ENCODE results near the gene UVRAG.

Gene UVRAG

DNA sequence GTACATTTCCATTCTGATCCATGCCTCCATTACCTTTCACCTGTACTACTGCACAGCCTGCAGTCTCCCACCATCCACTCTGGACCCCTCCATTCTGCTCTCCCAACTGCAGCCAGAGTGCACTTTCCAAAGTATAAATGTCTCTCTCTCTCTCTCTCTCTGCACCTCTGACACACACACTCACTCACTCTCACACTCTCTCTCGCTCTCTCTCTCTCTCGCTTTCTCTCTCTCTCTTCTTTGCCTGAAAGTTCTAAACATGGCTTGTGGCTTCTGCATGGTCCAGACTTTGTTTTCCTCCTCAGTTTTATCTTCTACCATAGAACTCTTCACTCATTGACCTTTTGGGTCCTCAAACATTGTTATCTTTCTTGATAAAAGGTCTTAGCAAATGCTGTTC, 314.7 kb downstream of the UVRAG start:
- DNase-seq: no peak

DNA sequence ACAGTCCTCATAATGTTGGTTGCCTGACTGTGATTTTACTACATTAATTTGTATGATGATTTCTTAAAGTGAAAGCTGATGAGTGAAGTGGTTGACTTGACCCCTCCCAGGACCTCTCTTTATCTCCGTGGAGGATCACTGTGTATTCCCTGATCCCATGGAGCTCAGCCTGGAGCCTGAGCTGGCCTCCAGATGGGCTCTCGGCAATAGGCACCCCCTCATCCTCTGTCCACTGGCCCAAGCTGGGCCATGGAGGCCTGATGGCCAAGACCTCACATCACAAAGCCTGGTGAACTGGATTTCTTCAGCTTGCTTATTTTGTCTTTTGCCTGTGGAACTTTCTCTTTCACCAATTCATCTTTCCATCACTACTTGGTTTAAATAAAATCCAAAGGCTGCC, 316.1 kb downstream of the UVRAG start:
- no peak for DNase-seq

DNA sequence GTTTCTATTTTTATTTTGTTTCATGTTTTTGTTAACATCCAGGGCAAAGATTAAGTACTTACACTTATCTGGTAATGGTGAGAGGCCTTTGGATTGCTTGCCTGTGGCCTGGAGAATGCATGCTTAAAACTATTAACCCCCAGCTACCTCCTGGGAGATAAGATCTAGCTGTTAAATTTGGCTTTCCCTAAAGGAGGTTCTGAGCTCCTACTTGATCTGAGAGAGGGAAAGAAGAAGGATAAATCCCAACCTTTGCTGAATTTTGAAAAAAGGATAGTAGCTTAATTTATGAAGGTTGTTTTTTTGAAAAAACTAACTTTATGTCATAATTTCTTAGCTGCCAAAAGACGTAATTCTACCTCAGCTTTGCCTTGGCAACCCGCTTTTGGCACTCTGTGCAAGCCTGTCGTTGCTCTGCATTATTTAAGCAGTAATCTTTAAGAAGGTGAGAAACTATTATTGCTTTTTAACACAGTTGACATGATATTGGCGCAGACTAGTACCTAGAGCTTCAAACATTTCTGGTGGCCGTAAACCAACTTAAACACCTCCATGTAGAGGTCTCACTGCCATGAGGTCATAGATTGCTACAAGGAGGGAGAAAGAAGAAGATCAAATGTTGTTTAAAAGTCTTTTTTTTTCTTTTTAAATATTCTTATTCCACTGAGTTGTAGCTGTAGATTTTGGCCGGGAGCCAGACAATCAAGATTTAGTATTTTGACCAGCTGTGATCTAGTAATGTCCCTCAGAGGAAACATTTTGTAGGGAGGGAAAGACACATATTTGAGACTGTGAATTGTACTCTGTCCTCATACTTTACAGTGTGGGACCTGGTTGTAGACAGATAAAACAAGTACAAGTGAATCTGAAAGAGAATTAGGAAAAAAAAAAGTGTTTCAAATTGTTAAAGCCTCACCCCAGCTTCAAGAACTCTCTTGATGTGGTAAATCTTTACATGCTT, 316.9 kb downstream of the UVRAG start:
- DNase-seq: no peak

DNA sequence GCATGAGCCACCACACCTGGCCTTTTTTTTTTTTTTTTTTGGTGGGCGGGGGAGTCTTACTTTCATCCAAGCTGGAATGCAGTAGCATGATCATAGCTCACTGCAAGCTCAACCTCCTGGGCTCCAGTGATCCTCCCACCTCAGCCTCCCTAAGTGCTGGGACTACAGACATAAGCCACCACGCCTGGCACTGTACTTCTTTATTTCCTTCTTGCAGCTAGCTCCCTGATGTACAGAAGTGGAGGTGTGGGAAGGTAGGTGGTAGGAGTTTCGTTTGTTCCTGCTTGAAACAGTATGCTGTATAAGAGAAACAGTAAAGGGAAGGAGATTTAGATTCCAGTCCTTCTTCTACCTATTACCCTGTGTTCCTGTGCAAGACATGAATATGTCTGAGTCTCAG, 319.2 kb downstream of the UVRAG start:
- DNase-seq: no peak

DNA sequence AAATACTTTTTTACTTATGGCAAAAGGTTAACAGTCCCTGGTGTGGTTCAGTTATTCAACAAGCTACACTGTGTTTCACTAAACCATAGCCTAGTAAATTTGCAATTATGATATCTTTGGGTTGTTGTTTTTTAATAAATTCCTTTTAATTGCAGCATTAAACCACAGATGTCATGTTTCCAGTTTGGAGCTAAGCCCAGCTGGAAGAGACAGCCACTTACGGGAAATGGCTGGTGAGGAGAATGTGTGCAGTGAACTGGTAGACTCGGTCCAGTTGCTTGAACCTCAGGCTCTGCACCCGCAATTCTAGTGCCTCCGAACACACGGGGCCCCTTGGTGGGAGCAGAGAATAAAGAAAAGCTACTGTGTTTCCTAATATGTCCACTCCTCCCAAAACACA, 320.5 kb downstream of the UVRAG start:
- DNase-seq: no peak

DNA sequence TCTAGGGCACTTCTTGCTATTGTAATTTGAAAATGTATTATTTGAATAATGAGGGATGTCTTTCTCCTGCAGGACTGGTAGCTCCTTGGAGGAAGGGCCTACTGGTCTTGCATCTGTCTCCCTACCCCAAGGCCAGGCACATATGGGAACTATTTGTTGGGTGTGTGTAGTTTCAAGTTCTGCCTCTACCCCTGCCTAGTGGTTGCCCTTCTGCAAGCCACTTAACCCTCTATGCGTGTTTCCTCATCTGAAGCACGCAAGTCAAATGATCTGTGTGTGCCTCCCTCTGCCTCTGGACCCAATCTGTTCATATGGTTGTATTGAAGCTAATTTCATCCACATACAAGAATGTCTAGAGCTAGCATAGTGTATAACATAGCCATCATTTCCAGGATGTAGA, 324.3 kb downstream of the UVRAG start:
- no peak for DNase-seq

DNA sequence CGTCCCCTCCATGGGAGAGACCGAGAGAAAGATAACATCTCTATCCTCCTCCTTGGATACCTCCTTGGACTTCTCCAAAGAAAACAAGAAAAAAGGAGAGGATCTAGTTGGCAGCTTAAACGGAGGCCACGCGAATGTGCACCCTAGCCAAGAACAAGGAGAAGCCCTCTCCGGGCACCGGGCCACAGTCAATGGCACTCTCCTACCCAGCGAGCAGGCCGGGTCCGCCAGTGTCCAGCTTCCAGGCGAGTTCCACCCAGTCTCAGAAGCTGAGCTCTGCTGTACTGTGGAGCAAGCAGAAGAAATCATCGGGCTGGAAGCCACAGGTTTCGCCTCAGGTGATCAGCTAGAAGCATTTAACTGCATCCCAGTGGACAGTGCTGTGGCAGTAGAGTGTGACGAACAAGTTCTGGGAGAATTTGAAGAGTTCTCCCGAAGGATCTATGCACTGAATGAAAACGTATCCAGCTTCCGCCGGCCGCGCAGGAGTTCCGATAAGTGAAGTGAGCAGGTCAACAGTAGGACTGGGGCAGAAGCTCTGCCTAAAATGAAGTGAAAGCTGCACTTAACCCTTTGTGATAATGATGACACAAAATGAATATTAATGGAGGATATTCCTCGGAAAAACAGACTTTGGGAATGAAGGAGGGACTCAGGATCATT, 326.0 kb downstream of the UVRAG start:
- no peak for DNase-seq

DNA sequence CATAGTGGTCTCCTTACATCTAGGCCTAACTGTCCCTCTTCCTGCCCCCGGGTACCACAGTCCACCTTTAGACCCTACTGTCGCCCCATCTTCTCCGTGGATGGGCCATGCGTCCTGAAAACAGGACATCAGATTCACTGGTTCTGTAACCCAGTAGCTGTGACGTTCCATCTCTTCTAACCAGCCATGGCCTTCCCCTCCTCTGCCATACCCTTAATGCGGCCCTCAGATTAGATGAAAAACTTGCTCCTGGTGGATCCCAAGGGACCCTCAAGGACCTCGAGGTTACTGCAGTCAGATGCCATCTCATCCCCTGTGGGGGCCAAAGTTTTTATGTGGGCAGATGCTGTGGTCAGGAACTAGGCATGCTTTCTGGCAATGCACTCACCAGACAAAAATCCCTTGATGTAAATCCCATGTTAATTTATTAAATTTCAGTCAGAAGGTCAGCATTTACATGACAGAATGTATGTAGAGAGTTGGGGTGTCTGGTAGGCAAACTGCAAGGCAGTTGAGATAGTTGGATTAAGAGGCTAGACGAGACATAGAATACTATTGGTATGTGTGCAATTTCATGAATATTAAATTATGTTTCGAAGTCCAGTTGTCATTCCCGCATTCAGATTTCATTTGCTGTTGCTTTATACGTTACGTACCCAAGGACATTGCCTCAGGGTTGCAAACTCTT, 327.0 kb downstream of the UVRAG start:
- DNase-seq: no peak

DNA sequence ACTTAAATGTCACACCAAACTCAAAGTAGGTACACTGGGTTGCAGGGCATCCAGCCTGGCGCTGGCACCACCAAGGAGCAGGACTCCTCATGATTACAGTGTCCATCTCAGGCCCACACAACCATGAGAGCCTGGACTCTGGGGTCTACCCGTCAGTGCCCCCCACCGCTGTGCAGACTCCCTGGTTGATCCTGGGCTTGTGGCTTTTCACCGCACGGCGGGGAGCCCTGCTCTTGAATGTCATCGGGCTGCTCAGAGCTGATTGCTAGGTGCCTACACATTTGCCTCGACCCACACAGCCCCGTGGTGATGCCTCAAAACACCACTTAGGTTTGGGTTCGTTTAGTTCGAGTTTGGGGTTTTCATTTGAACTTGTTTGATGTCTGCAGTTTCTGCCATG, 328.3 kb downstream of the UVRAG start:
- no peak for DNase-seq

DNA sequence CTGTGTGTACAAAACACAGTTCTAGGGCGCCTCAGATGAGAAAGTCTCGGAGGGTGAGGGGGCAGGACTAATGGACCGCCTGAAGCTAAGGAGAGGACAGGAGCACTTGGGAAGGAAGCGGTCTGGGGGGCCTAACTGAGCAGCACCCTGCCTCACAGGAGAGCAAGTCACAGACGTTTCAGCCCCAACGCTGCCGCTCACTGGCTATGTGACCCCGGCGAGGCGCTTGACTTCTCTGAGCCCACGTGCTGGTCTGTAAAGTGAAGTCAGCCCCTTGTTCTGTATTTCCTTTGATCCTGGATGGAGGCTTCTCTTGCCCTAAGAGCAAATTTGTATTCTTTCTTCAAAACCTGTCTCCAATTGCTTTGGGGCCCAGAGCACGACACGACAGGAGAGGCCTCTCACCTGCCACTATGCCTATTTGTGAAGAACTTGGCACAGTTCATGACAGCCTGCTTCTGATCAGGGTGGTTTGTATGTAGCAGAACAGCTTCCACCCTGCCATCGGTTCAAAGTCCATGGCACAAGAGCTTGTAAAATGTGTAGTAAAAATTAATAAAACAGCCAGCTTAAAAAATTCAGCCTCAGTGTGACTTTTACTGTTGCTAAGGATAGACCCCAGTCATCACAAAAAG, 332.2 kb downstream of the UVRAG start:
- no peak for DNase-seq

DNA sequence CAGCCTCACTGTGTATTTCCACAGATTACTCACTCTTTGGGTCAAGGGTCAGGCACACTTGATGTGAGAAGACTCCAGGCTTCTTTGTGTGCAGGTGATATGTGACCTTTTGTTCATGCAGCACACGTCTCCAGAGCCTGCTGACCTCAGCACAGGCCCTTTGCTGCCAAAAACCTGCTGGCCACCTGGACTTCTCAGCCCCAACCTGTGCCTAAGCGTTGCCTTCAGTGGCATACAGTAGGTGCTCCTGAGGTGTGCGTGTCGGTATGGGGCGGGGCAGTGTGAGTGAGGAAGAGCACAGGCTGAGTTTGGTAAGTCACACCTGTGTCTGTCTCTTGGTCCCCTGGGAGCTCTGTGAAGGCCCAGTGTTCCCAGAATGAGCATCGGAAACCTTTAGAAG, 333.2 kb downstream of the UVRAG start:
- no peak for DNase-seq

DNA sequence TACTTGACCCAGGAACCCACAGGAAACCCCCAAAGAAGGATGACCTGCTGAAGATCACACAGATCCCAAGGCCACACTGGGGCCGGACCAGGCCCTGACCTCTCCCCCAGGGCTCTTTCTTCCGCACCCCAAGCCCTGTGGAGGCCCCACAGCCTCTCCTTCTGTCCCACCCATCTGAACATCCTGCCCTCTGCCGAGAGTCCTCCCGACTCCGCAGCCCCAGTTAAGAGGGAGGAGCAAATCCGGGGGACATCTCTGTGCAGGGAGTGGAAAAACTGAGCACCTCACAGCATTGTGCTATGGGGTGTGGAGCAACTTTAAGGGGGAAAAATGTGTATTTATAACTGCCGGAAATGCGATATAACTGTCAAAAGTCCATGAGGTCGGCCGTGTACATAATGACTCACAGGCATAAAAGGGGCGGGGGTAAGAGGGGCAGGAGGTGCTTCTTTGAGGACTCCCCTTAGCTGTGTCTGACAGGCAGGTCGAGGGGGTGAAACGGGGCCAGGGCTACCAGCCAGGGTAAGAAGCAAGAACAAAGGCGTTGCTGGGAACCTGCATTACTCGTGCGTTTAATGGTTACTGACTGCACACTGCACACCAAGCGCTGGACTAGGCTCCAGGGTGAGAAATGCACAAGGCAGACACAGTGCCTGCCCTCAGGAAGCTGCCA, 334.1 kb downstream of the UVRAG start:
- DNase-seq: no peak

DNA sequence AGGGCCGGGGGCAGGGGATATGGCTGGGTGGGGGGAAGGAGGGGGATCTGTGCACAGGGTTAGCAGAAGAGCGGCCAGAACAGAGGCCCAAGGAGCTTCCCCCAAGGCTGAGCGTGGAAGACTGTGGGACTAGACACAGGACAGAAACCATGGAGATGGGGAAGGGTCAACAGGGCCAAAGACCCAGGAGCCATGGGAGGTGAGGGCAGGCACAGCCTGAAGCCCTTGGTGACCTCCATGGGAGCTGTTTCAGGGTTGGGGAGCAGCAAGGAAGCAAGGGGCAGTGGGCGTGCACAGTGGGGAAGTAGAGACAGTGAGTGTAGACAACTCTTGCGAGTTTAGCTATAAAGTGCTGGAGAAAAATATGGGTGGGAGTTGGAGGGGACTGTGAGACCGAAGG, 334.7 kb downstream of the UVRAG start:
- DNase-seq: no peak

DNA sequence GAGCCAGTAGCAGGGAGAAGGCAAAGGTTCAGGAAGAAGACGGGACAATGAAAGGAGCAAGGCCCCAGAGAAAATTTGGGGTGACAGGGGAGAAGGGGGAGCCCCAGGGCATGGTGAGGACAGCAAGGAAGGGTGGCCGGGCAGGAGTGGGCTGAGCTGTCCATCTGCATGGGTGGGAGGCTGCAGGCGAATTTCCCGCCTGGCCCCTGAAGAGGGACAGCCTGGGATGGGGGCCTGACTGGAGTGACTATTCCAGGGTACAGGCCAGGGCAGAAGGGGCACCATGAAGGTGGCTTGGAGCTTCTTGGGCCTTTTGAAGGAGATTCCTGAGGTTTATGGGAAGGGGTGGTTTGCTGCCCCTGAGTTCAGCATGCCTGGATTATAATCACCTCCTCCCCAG, 335.1 kb downstream of the UVRAG start:
- no peak for DNase-seq

DNA sequence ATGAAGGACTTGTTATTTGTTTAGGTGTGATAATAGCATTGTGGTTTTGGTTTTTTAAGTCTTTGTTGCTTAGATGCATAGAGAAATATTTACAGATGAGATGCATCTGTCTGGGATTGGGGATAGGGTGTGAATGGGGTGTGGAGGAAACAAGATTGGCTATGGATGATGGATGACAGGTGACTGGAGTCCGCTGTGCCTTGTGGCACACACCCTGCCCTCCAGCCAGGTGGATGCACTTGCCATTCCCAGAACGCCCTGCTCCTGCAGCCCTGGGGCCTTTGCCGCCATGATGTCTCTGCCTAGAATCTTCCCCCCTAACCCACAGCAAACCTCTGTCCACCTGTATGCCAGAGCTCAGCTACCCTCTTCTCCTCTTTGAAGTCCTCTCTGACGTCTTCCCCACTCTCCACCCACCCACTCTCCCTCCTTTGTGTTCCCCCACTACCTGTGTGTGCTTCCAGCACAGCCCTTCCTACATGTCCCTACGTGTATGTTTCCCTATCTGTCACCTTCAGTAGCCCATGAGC, 336.6 kb downstream of the UVRAG start:
- DNase-seq: no peak

DNA sequence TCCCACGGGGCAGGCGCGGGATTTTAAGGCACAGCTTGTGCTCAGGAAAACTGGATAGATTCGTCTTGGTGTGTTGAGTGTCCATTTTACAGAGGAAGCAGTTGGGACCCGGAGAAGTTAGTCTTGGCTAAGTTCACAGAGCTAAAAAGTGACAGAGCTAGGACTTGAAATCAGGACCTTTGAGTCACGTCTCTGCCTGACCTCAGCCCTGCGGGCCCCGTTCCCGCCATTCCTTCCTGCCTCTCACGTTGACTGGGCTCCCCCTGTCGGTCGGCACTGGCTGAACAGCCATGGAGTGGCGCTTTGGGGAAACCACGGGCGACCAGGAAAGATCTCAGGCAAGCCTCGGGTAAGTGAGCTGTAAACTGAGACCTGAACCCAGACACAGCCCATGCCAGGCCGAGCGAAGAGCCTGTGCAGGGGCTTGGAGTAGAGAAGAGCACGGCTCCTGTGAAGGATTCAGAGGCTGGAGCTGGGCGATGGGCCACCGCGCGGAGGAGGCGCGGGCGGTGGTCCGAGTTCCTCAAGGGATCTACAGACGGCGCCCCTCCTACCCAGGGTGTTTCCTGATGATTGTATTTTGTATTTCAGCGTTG, 337.2 kb downstream of the UVRAG start:
- DNase-seq: no peak

DNA sequence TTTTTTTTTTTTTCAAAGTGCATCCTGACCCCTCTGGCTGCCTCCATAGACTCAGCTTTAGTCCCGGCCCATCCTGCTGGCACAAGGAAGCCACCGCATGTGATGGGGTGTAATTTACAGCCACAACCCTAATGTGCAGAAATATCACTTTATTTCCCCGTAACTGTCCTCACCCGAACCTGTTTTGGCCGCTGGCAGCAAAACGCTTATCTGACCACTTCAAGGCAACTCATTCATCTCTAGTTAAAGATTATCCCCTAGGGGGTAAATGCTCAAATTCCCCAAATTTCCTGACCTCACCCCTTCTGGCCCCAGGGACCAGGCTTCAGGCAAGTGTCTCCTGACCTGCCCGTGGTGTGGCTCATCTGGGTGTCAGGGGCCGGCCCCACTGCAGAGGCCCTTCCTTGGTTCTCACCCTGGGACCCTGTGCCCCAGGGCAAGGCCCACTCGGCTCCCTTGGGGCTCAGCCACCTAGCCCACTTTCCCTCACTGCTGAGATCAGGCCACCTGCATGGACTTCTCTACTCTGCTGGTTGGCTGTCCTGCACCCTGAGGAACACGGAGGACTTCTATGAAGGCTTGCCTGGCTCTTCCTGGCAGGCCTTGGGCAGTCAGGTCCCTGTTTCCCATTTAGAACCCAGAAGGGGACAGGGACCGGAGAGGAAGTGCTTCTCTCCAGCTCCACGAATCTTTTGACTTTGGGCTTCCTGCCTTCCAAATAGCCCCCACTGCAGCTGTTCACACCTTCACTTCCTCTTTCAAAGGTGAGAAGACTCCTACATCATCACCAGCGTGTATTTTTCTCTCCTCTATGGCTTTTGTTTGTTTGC, 337.9 kb downstream of the UVRAG start:
- DNase-seq: no peak

DNA sequence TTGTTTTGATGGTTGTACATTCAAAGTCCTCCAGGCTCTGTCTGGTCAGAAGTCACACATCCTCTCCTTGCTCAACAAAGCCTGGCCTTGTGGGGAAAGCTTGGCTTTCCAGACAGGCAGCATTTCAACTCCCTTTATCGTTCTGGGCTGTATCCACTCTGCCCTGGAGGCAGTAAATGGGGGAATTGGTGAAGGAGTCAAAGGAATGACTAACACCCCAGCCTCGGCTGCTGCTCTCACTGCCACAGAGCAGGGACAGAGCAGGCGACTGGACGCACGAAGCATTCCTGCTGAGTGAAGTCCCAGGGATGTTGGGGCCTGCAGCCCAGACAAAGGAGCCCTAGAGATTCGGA, 338.5 kb downstream of the UVRAG start:
- DNase-seq: no peak

DNA sequence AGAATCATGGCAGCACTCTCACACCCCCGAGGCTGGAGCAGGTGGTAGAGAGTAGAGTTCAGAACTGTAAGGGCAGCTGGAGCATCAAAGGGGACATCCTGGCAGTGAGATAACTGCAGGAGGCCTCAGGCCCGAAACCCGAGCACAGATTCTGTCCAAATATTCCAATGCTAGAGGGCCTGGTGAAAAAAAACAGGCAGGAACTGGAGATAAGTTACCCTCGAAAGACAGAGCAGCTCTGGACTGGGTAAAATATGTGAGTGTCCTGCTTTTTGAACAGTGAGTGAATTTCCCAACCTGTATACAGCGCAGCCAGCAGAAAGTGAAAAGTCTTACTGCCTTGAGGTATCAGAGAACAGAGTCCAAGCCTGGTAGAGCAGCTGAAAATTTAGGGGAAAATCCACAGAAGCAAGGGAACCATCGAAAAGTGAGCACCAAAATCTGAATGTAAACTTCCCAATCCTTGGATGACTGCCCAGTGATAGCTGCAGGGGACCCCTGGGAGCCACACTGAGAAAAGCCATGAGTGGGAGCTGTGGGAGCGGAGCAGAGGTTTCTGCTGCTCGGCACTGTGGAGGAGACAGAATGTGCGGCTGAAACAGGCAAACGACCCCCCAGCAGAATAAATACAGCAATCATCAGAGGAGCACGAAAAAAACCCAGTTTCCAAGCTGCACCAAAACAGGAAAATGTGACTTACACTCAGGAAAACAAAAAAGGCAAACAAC, 340.7 kb downstream of the UVRAG start:
- no peak for DNase-seq

DNA sequence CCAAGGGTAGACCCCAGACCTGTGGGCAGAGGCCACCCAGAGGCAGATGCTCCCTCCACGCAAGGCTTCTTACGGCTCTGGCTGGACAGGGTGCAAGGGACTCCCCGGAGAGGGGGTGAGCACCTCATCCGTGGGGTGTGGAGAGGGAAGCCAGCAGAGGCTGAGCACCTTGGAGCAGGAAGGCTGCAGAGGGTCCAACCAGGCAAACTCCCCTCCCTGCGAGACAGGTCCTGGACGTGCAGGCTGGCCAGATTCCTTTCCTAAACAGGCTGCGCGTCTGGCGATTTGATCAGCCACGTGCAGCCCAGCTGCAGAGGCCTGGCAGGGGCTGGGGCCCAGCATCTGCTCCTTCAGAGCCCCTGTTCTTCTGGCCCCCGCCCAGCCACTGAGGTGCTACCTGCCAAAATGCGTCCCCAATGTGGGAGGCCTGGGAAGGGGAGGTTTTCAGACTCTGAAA, 342.0 kb downstream of the UVRAG start:
- DNase-seq: no peak

Data from cerebellar nuclear complex (tissue), 1 donor.